ENCODE data around the gene TSHZ3.

DNA sequence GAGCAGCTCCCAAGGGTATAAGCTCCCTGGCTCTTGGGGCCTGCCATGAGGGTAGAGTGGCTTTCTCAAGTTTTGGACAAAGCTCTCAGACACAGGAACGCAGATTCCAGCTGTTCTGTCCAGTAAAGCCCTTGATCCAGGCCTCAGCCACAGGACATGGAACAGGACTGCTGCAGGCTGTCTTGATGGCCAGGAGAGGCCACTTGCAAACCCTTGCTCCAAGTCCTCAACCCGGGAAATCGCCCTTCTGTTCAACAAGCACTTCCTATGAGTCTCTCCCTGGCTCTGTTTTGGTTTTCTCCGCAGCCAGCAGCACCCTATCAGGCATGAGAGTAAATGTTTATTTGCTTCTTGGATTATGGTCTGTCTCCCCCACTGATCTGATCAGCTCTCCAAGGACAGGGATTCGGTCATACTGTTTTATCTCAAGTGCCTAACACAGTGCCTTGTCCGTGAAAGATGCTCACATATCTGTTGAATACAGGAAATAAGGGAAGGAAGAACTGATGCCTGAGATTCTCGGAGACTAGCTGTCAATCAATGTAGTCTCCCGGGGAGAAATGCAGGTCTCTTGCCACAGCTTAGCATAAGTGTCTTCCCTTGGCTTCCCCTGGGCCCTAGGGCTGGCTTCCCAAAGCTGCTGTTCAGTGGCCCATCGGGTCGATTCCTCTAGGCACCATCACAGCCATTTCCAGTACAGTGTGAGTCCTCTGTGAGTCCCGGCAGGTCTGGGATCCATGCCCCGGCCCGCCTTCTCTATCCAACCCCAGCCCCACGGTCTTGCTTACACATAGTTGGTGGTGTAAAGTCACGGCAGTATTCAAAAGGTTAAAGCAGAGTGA, 90.8 kb downstream of the TSHZ3 start:
- TF ChIP-seq, protein P1, sequence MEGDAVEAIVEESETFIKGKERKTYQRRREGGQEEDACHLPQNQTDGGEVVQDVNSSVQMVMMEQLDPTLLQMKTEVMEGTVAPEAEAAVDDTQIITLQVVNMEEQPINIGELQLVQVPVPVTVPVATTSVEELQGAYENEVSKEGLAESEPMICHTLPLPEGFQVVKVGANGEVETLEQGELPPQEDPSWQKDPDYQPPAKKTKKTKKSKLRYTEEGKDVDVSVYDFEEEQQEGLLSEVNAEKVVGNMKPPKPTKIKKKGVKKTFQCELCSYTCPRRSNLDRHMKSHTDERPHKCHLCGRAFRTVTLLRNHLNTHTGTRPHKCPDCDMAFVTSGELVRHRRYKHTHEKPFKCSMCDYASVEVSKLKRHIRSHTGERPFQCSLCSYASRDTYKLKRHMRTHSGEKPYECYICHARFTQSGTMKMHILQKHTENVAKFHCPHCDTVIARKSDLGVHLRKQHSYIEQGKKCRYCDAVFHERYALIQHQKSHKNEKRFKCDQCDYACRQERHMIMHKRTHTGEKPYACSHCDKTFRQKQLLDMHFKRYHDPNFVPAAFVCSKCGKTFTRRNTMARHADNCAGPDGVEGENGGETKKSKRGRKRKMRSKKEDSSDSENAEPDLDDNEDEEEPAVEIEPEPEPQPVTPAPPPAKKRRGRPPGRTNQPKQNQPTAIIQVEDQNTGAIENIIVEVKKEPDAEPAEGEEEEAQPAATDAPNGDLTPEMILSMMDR (IDR thresholded peaks at IDR 0.05): no peak
- TF ChIP-seq POLR2A (IDR thresholded peaks at IDR 0.05): no peak

All from uterus (tissue), 2 donors.